Left colon (tissue), 2 donors: ENCODE measurements around the gene SLC26A8. TPM values are rescaled to one million over a fixed set of nuclear protein-coding genes. Genes with fewer than 3 reads are reported as not detected.

ENCODE experiments used
- ATAC-seq: fragments of 200-7000 bp; cut with Tn5 transposase; one replicate; pipeline ENCODE4 v1.9.1; 2020; ENCODE audit warnings: mild to moderate bottlenecking, moderate library complexity
- DNase-seq, 2 donors: peaks; one replicate each; pipeline ENCODE4 v3.0.0-alpha.2; 2020
- intact Hi-C, 2 donors: fragments of 100-400 bp; cut with DNase I in 1 of 2; cut with micrococcal nuclease in 1 of 2; formaldehyde crosslinking; loops; one replicate each; pipeline versions ENCODE4 v1.11.2 to v1.14.0; 2022; cut with DNase I, micrococcal nuclease
- long read RNA-seq: library from polyadenylated mRNA; unstranded; transcript quantifications from one replicate; pipeline ENCODE4 v2.0.0, GENCODE V29; 2021
- total RNA-seq, 2 donors: library from RNA; stranded (reverse); fragmentation: NEBNext Ultra II Directional; extraction: Animal tissue kit (Norgen Biotek cat#: 25700); gene quantifications; one replicate each; pipeline ENCODE4 v1.2.1, GENCODE V29; 2021
- donor health status: DM: no; HTN: no; CAD: no.
- donor health status: DM: yes; HTN: yes; CAD: no.

SLC26A8 gene
- under 1 TPM; 0.18 to 0.50 TPM for total RNA-seq
- long read RNA-seq, partial matches to known transcripts = 0 of 4 reads
- long read RNA-seq, other reads (novel, unspliced or antisense) = 4 of 4 reads

- ATAC-seq (no peak), DNase-seq (peak in 1 of 2 donors; percentile 7)
- intact Hi-C loops = loop anchor here (10.0 kb wide), 2 partner anchors 71 to 171 kb away; partner anchors contain the start of gene BRPF3 (in 1 of the 2)
These were observed at the start of gene SLC26A8 for GRCh38 chr6:36023996-36024795. TSS of gene SLC26A8 (minus strand) at chr6:36024641. CDS start at chr6:36019707, 4,934 bp downstream.

GRCh38 chr6:36073587-36073986 is 49.1 kb upstream of the SLC26A8 start:
- ATAC-seq (no peak), DNase-seq (no peak)
- intact Hi-C loops = no loop called here

GRCh38 chr6:36072681-36073080 is 48.2 kb upstream of the SLC26A8 start:
- no peak for ATAC-seq
- no peak for DNase-seq
- intact Hi-C loops = no loop called here

- ATAC-seq = no peak
- intact Hi-C loops = no loop called here
- no peak for DNase-seq
These were observed 47.3 kb upstream of the SLC26A8 start for GRCh38 chr6:36071714-36072113.

- no peak for DNase-seq
- intact Hi-C loops = no loop called here
- ATAC-seq = no peak
These were observed 46.8 kb upstream of the SLC26A8 start for GRCh38 chr6:36071281-36071680.

GRCh38 chr6:36070252-36070651 is 45.8 kb upstream of the SLC26A8 start:
- no peak for ATAC-seq
- intact Hi-C loops = no loop called here
- no peak for DNase-seq

- intact Hi-C loops = no loop called here
- ATAC-seq = no peak
- no peak for DNase-seq
These were observed 45.1 kb upstream of the SLC26A8 start for GRCh38 chr6:36069573-36069972.

- ATAC-seq (no peak), DNase-seq (no peak)
- intact Hi-C loops = no loop called here
These were observed 44.1 kb upstream of the SLC26A8 start for GRCh38 chr6:36068586-36068985.

GRCh38 chr6:36068012-36068392 is 43.6 kb upstream of the SLC26A8 start:
- peak; percentile 43 for ATAC-seq
- intact Hi-C loops = no loop called here
- no peak for DNase-seq

- DNase-seq (no peak), ATAC-seq (peak; percentile 54)
These were observed 43.1 kb upstream of the SLC26A8 start for GRCh38 chr6:36067374-36068011.

GRCh38 chr6:36066817-36067216 is 42.4 kb upstream of the SLC26A8 start:
- intact Hi-C loops = no loop called here
- ATAC-seq (no peak), DNase-seq (no peak)

More at GRCh38 chr6:36067374-36068011, 43.1 kb upstream of the SLC26A8 start:
- intact Hi-C loops = no loop called here

- intact Hi-C loops = no loop called here
- ATAC-seq (no peak), DNase-seq (no peak)
These were observed 41.5 kb upstream of the SLC26A8 start for GRCh38 chr6:36065916-36066315.

GRCh38 chr6:36064770-36065396 is 40.4 kb upstream of the SLC26A8 start:
- intact Hi-C loops = no loop called here
- no peak for DNase-seq

GRCh38 chr6:36063318-36064060 is 39.0 kb upstream of the SLC26A8 start:
- DNase-seq (no peak), ATAC-seq (no peak)
- intact Hi-C loops = no loop called here

More at GRCh38 chr6:36064770-36065396, 40.4 kb upstream of the SLC26A8 start:
- peak; percentile 89 for ATAC-seq

- ATAC-seq (no peak), DNase-seq (no peak)
- intact Hi-C loops = no loop called here
These were observed 37.8 kb upstream of the SLC26A8 start for GRCh38 chr6:36062247-36062646.

- intact Hi-C loops = no loop called here
- no peak for ATAC-seq
- no peak for DNase-seq
These were observed 36.8 kb upstream of the SLC26A8 start for GRCh38 chr6:36061236-36061635.

- ATAC-seq = no peak
- DNase-seq = no peak
- intact Hi-C loops = no loop called here
These were observed 31.7 kb upstream of the SLC26A8 start for GRCh38 chr6:36056178-36056577.

GRCh38 chr6:36054956-36055355 is 30.5 kb upstream of the SLC26A8 start:
- intact Hi-C loops = no loop called here
- ATAC-seq (peak; percentile 42), DNase-seq (no peak)

GRCh38 chr6:36054415-36054814 is 30.0 kb upstream of the SLC26A8 start:
- intact Hi-C loops = no loop called here
- no peak for DNase-seq

More at GRCh38 chr6:36054415-36054814, 30.0 kb upstream of the SLC26A8 start:
- ATAC-seq = no peak
